GM12892 (cell line): ENCODE results near the gene C12orf76.

ENCODE experiments used
- POLR2A ChIP-seq: IDR thresholded peaks from 2 replicates; pipeline ENCODE4 v1.6.1; 2011; ENCODE audit warnings: low read depth, low read length, control low read depth
- POLR2AphosphoS5 ChIP-seq: IDR thresholded peaks from 2 replicates; pipeline ENCODE4 v1.6.1; 2011; ENCODE audit warnings: low read depth, low read length, control low read depth

DNA sequence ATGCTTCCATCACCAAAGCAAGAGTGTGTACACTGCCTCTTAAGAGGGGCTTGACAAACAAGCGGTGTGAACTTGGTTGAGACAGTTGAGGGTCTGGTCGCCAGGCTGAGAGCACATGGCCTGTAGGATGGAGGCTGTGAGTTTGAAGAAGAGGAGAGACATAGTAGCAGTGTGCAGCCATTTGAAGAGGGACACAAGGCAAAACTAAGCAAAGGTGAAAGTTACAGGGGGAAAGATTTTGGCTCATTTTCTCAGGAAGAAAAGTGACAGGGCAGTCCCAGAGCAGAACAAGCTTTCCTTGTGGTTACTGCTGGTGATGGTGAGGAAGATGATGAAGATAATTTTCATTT lies 11.3 kb upstream of the C12orf76 start:
- TF ChIP-seq POLR2A (no peak), POLR2AphosphoS5 (no peak)
